H1 (cell line): Measurements from ENCODE around the gene APOBEC3F. TPM values are rescaled to one million over a fixed set of nuclear protein-coding genes. Genes with fewer than 3 reads are reported as not detected.

Source experiments
- CTCF ChIA-PET: fragments of 300-600 bp; sonication (Branson Sonifier 250); formaldehyde crosslinking; loops from one replicate; lab custom pipeline; 2021; ENCODE audit not compliant: partially characterized antibody; lab: Charles Lee
- POLR2A ChIA-PET: fragments of 300-600 bp; sonication (Branson Sonifier 250); formaldehyde crosslinking; loops from one replicate; lab custom pipeline; 2021; ENCODE audit warnings: inconsistent platforms; ENCODE audit not compliant: partially characterized antibody; lab: Charles Lee
- DNase-seq, 2 experiments: peaks; one replicate each; pipeline versions ENCODE4 v3.0.0 to v3.0.0-alpha.2; 2010 to 2022; ENCODE audit warnings: low spot score in 2 of 2, low read depth in 1 of 2, mixed read lengths in 1 of 2
- FAIRE-seq: peaks from 2 replicates; lab custom pipeline; 2011; peaks lifted over from hg19 to GRCh38; lab: Jason Lieb, UNC
- H2AFZ ChIP-seq: 2 replicates; pipeline ENCODE4 v1.8.1; 2012; ENCODE audit warnings: low read length, inconsistent platforms
- H2AK5ac ChIP-seq: 2 replicates; pipeline ENCODE4 v1.6.1; 2013; ENCODE audit warnings: low read depth, low read length
- H2BK120ac ChIP-seq: replicated peaks from 2 replicates; pipeline ENCODE3; 2013; ENCODE audit warnings: low read depth, low read length, inconsistent platforms
- H2BK12ac ChIP-seq: 2 replicates; pipeline ENCODE4 v1.6.1; 2013; ENCODE audit warnings: low read depth, low read length
- H2BK15ac ChIP-seq: 2 replicates; pipeline ENCODE4 v1.6.1; 2013; ENCODE audit warnings: low read length
- H2BK20ac ChIP-seq: 2 replicates; pipeline ENCODE4 v1.6.1; 2013; ENCODE audit warnings: low read length
- H2BK5ac ChIP-seq: 2 replicates; pipeline ENCODE4 v1.6.1; 2013; ENCODE audit warnings: low read depth, low read length
- H3K14ac ChIP-seq: 2 replicates; pipeline ENCODE4 v1.6.1; 2013; ENCODE audit warnings: inconsistent platforms; ENCODE audit not compliant: insufficient read length
- H3K18ac ChIP-seq: 2 replicates; pipeline ENCODE4 v1.6.1; 2013; ENCODE audit warnings: low read length; ENCODE audit errors: extremely low read depth
- H3K23ac ChIP-seq: 2 replicates; pipeline ENCODE4 v1.6.1; 2013; ENCODE audit warnings: inconsistent platforms; ENCODE audit not compliant: insufficient read length
- H3K23me2 ChIP-seq: 2 replicates; pipeline ENCODE4 v1.6.1; 2013; ENCODE audit warnings: low read depth, low read length
- H3K27ac ChIP-seq: 2 replicates; pipeline ENCODE4 v1.6.1; 2011; ENCODE audit warnings: low read depth, low read length, inconsistent platforms
- H3K27me3 ChIP-seq, 4 experiments: replicated peaks in 1 of 4; 1 replicate in 1 of 4; 2 replicates in 3 of 4; pipeline versions ENCODE4 v1.6.1 to v1.8.1; 2011 to 2013; ENCODE audit warnings: low read length in 3 of 4, mild to moderate bottlenecking in 3 of 4, inconsistent platforms in 2 of 4, mixed read lengths in 2 of 4, moderate library complexity in 1 of 4; ENCODE audit not compliant: control insufficient read depth in 3 of 4, insufficient read depth in 3 of 4; ENCODE audit errors: extremely low read depth in 1 of 4
- H3K36me3 ChIP-seq, 4 experiments: 2 replicates each; pipeline versions ENCODE4 v1.6.1 to v1.8.1; 2011 to 2013; ENCODE audit warnings: mild to moderate bottlenecking in 4 of 4, low read length in 3 of 4, moderate library complexity in 2 of 4, control low read depth in 1 of 4, inconsistent platforms in 1 of 4; ENCODE audit not compliant: insufficient read depth in 4 of 4, control insufficient read depth in 2 of 4
- H3K4ac ChIP-seq: replicated peaks from 2 replicates; pipeline ENCODE3; 2013; ENCODE audit warnings: low read length, low read depth, mixed read lengths, inconsistent platforms; ENCODE audit not compliant: insufficient read length
- H3K4me1 ChIP-seq, 4 experiments: replicated peaks in 1 of 4; 1 replicate in 1 of 4; 2 replicates in 3 of 4; pipeline versions ENCODE4 v1.6.1 to v1.8.1; 2011 to 2013; ENCODE audit warnings: low read length in 3 of 4, inconsistent platforms in 2 of 4, mixed read lengths in 1 of 4; ENCODE audit not compliant: insufficient read depth in 4 of 4, control insufficient read depth in 3 of 4
- H3K4me2 ChIP-seq, 2 experiments: 2 replicates each; pipeline versions ENCODE4 v1.6.1 to v1.8.1; 2011 to 2013; ENCODE audit warnings: low read depth in 2 of 2, low read length in 2 of 2, control low read depth in 1 of 2, inconsistent platforms in 1 of 2, mild to moderate bottlenecking in 1 of 2; ENCODE audit not compliant: insufficient read depth in 1 of 2
- H3K4me3 ChIP-seq, 4 experiments: fragments of 200-600, 300-600 bp in 1 of 4; sonication (generic), shearing (Covaris generic), sonication (Bioruptor Twin) in 1 of 4; 2 replicates each; pipeline versions ENCODE4 v1.5.1 to v1.8.1; 2011 to 2016; ENCODE audit warnings: low read length in 4 of 4, low read depth in 3 of 4, control low read depth in 2 of 4, inconsistent platforms in 2 of 4, mild to moderate bottlenecking in 2 of 4, mixed read lengths in 1 of 4, moderate library complexity in 1 of 4; ENCODE audit not compliant: insufficient read depth in 2 of 4; ENCODE audit errors: extremely low read depth in 1 of 4
- H3K56ac ChIP-seq: replicated peaks from 2 replicates; pipeline ENCODE3; 2013; ENCODE audit warnings: low read depth, mild to moderate bottlenecking, mixed read lengths, low read length, inconsistent platforms; ENCODE audit not compliant: insufficient read length
- H3K79me1 ChIP-seq: 2 replicates; pipeline ENCODE4 v1.6.1; 2013; ENCODE audit warnings: low read depth, low read length, control low read depth
- H3K79me2 ChIP-seq, 2 experiments: 2 replicates each; pipeline versions ENCODE4 v1.6.1 to v1.8.1; 2012 to 2013; ENCODE audit warnings: low read length in 2 of 2, mild to moderate bottlenecking in 2 of 2, inconsistent platforms in 1 of 2; ENCODE audit not compliant: insufficient read depth in 2 of 2, control insufficient read depth in 1 of 2
- H3K9ac ChIP-seq, 4 experiments: replicated peaks in 1 of 4; 1 replicate in 1 of 4; 2 replicates in 3 of 4; pipeline versions ENCODE4 v1.6.1 to v1.8.1; 2011 to 2013; ENCODE audit warnings: low read depth in 3 of 4, low read length in 3 of 4, control low read depth in 2 of 4, mild to moderate bottlenecking in 2 of 4, moderate library complexity in 2 of 4, inconsistent platforms in 1 of 4; ENCODE audit errors: extremely low read depth in 1 of 4
- H3K9me3 ChIP-seq, 2 experiments: 2 replicates each; pipeline versions ENCODE4 v1.6.1 to v1.8.1; 2012 to 2013; ENCODE audit warnings: mild to moderate bottlenecking in 2 of 2, moderate library complexity in 2 of 2, control low read depth in 1 of 2, inconsistent platforms in 1 of 2, low read depth in 1 of 2, low read length in 1 of 2, mixed read lengths in 1 of 2; ENCODE audit not compliant: insufficient read depth in 2 of 2
- H4K20me1 ChIP-seq, 2 experiments: replicated peaks in 1 of 2; 2 replicates each; pipeline versions ENCODE3 to v1.8.1; 2011 to 2013; ENCODE audit warnings: inconsistent platforms in 2 of 2, low read length in 2 of 2, mild to moderate bottlenecking in 1 of 2; ENCODE audit not compliant: insufficient read depth in 2 of 2, control insufficient read depth in 1 of 2
- H4K5ac ChIP-seq: 2 replicates; pipeline ENCODE4 v1.6.1; 2013; ENCODE audit warnings: low read length, low read depth, mixed read lengths, inconsistent platforms; ENCODE audit not compliant: insufficient read length
- H4K8ac ChIP-seq: 2 replicates; pipeline ENCODE4 v1.8.0; 2013; ENCODE audit warnings: mild to moderate bottlenecking, moderate library complexity, low read length, inconsistent platforms; ENCODE audit not compliant: insufficient read depth; ENCODE audit errors: extremely low read depth
- H4K91ac ChIP-seq: replicated peaks from 2 replicates; pipeline ENCODE3; 2013; ENCODE audit warnings: low read length, mixed read lengths, inconsistent platforms; ENCODE audit not compliant: insufficient read length
- BRCA1 ChIP-seq: IDR thresholded peaks from 2 replicates; pipeline ENCODE4 v1.6.1; 2012; ENCODE audit warnings: low read depth, low read length, improper control_type of control experiment
- JUN ChIP-seq: IDR thresholded peaks from 2 replicates; pipeline ENCODE4 v1.6.1; 2011; ENCODE audit warnings: low read depth, mild to moderate bottlenecking, improper control_type of control experiment, low read length
- JUND ChIP-seq: IDR thresholded peaks from 2 replicates; pipeline ENCODE4 v1.6.1; 2011; ENCODE audit warnings: mild to moderate bottlenecking, improper control_type of control experiment, low read length
- KDM4A ChIP-seq: IDR thresholded peaks from one replicate; pipeline ENCODE4 v1.7.1; 2012; ENCODE audit warnings: low read depth, mild to moderate bottlenecking, moderate library complexity, low read length, inconsistent platforms; ENCODE audit not compliant: severe bottlenecking
- PHF8 ChIP-seq: fragments of 200-600 bp; sonication (generic); conservative IDR thresholded peaks from 2 replicates; pipeline ENCODE4 v1.7.1; 2012; ENCODE audit warnings: low read depth, mild to moderate bottlenecking, inconsistent platforms, low read length, moderate library complexity
- POLR2AphosphoS5 ChIP-seq: IDR thresholded peaks from 2 replicates; pipeline ENCODE4 v1.6.1; 2011; ENCODE audit warnings: low read depth, low read length
- POU5F1 ChIP-seq: IDR thresholded peaks from 2 replicates; pipeline ENCODE4 v1.6.1; 2011; ENCODE audit warnings: low read depth, mild to moderate bottlenecking, low read length, moderate library complexity
- SIN3A ChIP-seq, 2 experiments: IDR thresholded peaks in 1 of 2; conservative IDR thresholded peaks in 1 of 2; 2 replicates each; pipeline ENCODE4 v1.6.1; 2011 to 2012; ENCODE audit warnings: low read length in 2 of 2, improper control_type of control experiment in 1 of 2, low read depth in 1 of 2, mild to moderate bottlenecking in 1 of 2
- SP1 ChIP-seq: IDR thresholded peaks from 2 replicates; pipeline ENCODE4 v1.6.1; 2011; ENCODE audit warnings: low read depth, low read length
- TAF7 ChIP-seq: optimal IDR thresholded peaks from 2 replicates; pipeline ENCODE3; 2011; ENCODE audit warnings: low read depth, mild to moderate bottlenecking, inconsistent platforms, low read length, moderate library complexity, borderline replicate concordance
- WGBS, 2 experiments: shearing (Covaris generic) in 1 of 2; methylation state at CpG; one replicate each; pipeline versions ENCODE4 v1.1.6 to v1.1.7; 2013 to 2015; ENCODE audit warnings: low lambda C conversion rate in 2 of 2, mixed read lengths in 2 of 2, inconsistent platforms in 1 of 2, low coverage in 1 of 2, missing lambda C conversion rate in 1 of 2; ENCODE audit not compliant: insufficient replicate concordance in 2 of 2, insufficient coverage in 1 of 2, insufficient read length in 1 of 2; ENCODE audit errors: extremely low coverage in 1 of 2, missing lambda C conversion rate in 1 of 2; 5-methylcytosine and 5-hydroxymethylcytosine counted together
- polyA plus RNA-seq, 7 experiments: library from polyadenylated mRNA; depleted of rRNA in 3 of 7; stranded (reverse) in 5 of 7; unstranded in 2 of 7; fragments of >200 nt in 5 of 7; fragments of 200-250 nt in 2 of 7; gene quantifications; 1 replicate in 5 of 7; 2 replicates in 1 of 7; 4 replicates in 1 of 7; pipeline versions ENCODE4 v1.2.1 to v1.2.3, GENCODE V29; 2011 to 2013; ENCODE audit warnings: missing spikeins in 2 of 7, mixed read lengths in 2 of 7
- total RNA-seq: library from RNA; stranded (reverse); fragmentation: NEBNext Ultra II Directional; extraction: Animal tissue kit (Norgen Biotek cat#: 25700); gene quantifications from 2 replicates; pipeline ENCODE4 v1.2.1, GENCODE V29; 2021
- TF ChIP-seq, protein P1 (sequence below), 3 experiments: IDR thresholded peaks; 1 replicate in 2 of 3; 2 replicates in 1 of 3; pipeline versions ENCODE4 v1.5.1 to v1.6.1; 2011; ENCODE audit warnings: low read length in 3 of 3, mild to moderate bottlenecking in 3 of 3, inconsistent platforms in 2 of 3, low read depth in 1 of 3, moderate library complexity in 1 of 3; ENCODE audit not compliant: insufficient read depth in 1 of 3; ENCODE audit errors: control extremely low read depth in 1 of 3

The APOBEC3F gene
- total and polyA plus RNA-seq, 2 of the 8 experiments (the other 6 are each of a cell fraction or from before 2014, with no cell fraction given) = 4.0 to 7.3 TPM

GRCh38 chr22:39055658-39056057 is 15.0 kb downstream of the APOBEC3F start:
- CTCF ChIA-PET = no interaction called here
- H3K18ac ChIP-seq = no peak overlapping the region
- TF ChIP-seq SIN3A (conservative IDR thresholded peaks at IDR 0.05 in 1 of 2, IDR thresholded peaks at IDR 0.05 in 1 of 2; ENCODE audit: low read depth in 1 of 2, low read length in 2 of 2) (no peak), SP1 (no peak), TAF7 (no peak), JUND (no peak), KDM4A (no peak), POU5F1 (no peak), PHF8 (no peak), POLR2AphosphoS5 (no peak), JUN (no peak), BRCA1 (no peak)
- TF ChIP-seq, protein P1, sequence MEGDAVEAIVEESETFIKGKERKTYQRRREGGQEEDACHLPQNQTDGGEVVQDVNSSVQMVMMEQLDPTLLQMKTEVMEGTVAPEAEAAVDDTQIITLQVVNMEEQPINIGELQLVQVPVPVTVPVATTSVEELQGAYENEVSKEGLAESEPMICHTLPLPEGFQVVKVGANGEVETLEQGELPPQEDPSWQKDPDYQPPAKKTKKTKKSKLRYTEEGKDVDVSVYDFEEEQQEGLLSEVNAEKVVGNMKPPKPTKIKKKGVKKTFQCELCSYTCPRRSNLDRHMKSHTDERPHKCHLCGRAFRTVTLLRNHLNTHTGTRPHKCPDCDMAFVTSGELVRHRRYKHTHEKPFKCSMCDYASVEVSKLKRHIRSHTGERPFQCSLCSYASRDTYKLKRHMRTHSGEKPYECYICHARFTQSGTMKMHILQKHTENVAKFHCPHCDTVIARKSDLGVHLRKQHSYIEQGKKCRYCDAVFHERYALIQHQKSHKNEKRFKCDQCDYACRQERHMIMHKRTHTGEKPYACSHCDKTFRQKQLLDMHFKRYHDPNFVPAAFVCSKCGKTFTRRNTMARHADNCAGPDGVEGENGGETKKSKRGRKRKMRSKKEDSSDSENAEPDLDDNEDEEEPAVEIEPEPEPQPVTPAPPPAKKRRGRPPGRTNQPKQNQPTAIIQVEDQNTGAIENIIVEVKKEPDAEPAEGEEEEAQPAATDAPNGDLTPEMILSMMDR (IDR thresholded peaks at IDR 0.05; ENCODE audit: control extremely low read depth in 1 of 3, insufficient read depth in 1 of 3, low read depth in 1 of 3, low read length in 3 of 3) = no peak

More at GRCh38 chr22:39055658-39056057, 15.0 kb downstream of the APOBEC3F start:
- H2BK12ac ChIP-seq = no peak overlapping the region
- H3K4me1 ChIP-seq = peaks cover 3 to 14% (median 5%) of the 10 kb centered on the region in 4 experiments; a peak in 6 of 7 replicates
- no peak overlapping the region for H3K4me3 ChIP-seq
- H3K79me1 ChIP-seq = no peaks in the 10 kb centered on the region
- no peak for DNase-seq
- no peak overlapping the region for H3K14ac ChIP-seq
- no peak overlapping the region for H3K56ac ChIP-seq
- no peak overlapping the region for H3K4ac ChIP-seq
- FAIRE-seq = no peak
- no peak overlapping the region for H4K91ac ChIP-seq
- H2BK20ac ChIP-seq = no peak overlapping the region
- no peak overlapping the region for H3K27ac ChIP-seq
- no peak overlapping the region for H2BK15ac ChIP-seq
- H4K5ac ChIP-seq = no peak overlapping the region
- H3K27me3 ChIP-seq = no peaks in the 10 kb centered on the region
- no peak overlapping the region for H2BK5ac ChIP-seq
- H2AFZ ChIP-seq = no peak overlapping the region
- H3K79me2 ChIP-seq = no peaks in the 10 kb centered on the region
- no peaks in the 10 kb centered on the region for H3K23me2 ChIP-seq
- H3K4me2 ChIP-seq = no peak overlapping the region
- H3K9ac ChIP-seq = no peak overlapping the region
- H4K20me1 ChIP-seq = no peaks in the 10 kb centered on the region
- H3K23ac ChIP-seq = no peak overlapping the region
- H4K8ac ChIP-seq = no peak overlapping the region
- H3K9me3 ChIP-seq = peaks cover 9% of the 10 kb centered on the region in 2 experiments; a peak in 3 of 4 replicates
- WGBS, 2 experiments = 92% methylated on average over 11 of the region's 11 CpGs; no CpG with 5 or more reads in 1 of the 2 experiments
- H3K36me3 ChIP-seq = no peaks in the 10 kb centered on the region
- no peak overlapping the region for H2AK5ac ChIP-seq
- POLR2A ChIA-PET = interaction anchor here (1.6 kb wide), 1 partner anchor 19 kb away, joined by 3 read pairs; no protein-coding TSS in a partner anchor
- no peak overlapping the region for H2BK120ac ChIP-seq
